Activated B cell treated with CpG ODN at 0.5 μM for 24 hours (primary cell): Measurements from ENCODE around the gene LMX1B. TPM values are rescaled to one million over a fixed set of nuclear protein-coding genes. Genes with fewer than 3 reads are reported as not detected.
"Not testable (repeated sequence)": the region's sequence is repeated elsewhere in the genome, so short reads cannot be mapped to it uniquely, and the experiment has no call there.

ENCODE experiments used
- ATAC-seq: fragments of 200-7000 bp; cut with Tn5 transposase; one replicate; pipeline ENCODE4 v1.10.0; 2021; ENCODE audit warnings: low read depth, mild to moderate bottlenecking, moderate library complexity
- CTCF ChIA-PET: fragments of 350-600 bp; sonication (Branson Sonifier 250); formaldehyde crosslinking; loops from one replicate; lab custom pipeline; 2021; ENCODE audit warnings: antibody characterized with exemption; lab: Charles Lee
- POLR2A ChIA-PET: fragments of 350-600 bp; sonication (Branson Sonifier 250); formaldehyde crosslinking; loops from one replicate; lab custom pipeline; 2021; ENCODE audit warnings: antibody characterized with exemption; lab: Charles Lee
- DNase-seq: peaks from one replicate; pipeline ENCODE4 v3.0.0; 2022
- H3K27ac Mint-ChIP-seq: one replicate; pipeline ENCODE4 v1.8.0; 2020; ENCODE audit warnings: mixed read lengths
- H3K27me3 Mint-ChIP-seq: one replicate; pipeline ENCODE4 v1.8.0; 2021; ENCODE audit warnings: mixed read lengths
- H3K36me3 Mint-ChIP-seq: one replicate; pipeline ENCODE4 v1.8.0; 2021; ENCODE audit warnings: low read depth, mixed read lengths
- H3K4me1 Mint-ChIP-seq: one replicate; pipeline ENCODE4 v1.8.0; 2021; ENCODE audit warnings: mixed read lengths
- H3K4me3 Mint-ChIP-seq: one replicate; pipeline ENCODE4 v1.8.0; 2020; ENCODE audit warnings: mild to moderate bottlenecking, mixed read lengths
- H3K9me3 Mint-ChIP-seq: one replicate; pipeline ENCODE4 v1.8.0; 2020; ENCODE audit warnings: mixed read lengths
- CTCF ChIP-seq: fragments of 200-600 bp; IDR thresholded peaks from one replicate; pipeline ENCODE4 v1.8.0; 2022; ENCODE audit warnings: antibody characterized with exemption, mild to moderate bottlenecking
- intact Hi-C: fragments of 100-400 bp; cut with micrococcal nuclease; formaldehyde crosslinking; loops from one replicate; pipeline ENCODE4 v1.15.1; 2024
- total RNA-seq: library from RNA; stranded (reverse); gene quantifications from 2 replicates; pipeline ENCODE4 v1.2.3, GENCODE V29; 2022

LMX1B gene
- total RNA-seq, 1 donor from 2014 or later = not detected

GRCh38 chr9:126708178-126708577, 94.5 kb downstream of the LMX1B start:
- ChIA-PET CTCF (interaction anchor here (13.0 kb wide), 1 partner anchor 71 kb away, joined by 472 read pairs; no protein-coding TSS in a partner anchor), POLR2A (no interaction called here)
- Mint-ChIP-seq H3K9me3 (no peaks in the 10 kb centered on the region), H3K36me3 (no peaks in the 10 kb centered on the region), H3K4me1 (peaks cover 5% of the 10 kb centered on the region), H3K27me3 (peaks cover 16% of the 10 kb centered on the region), H3K4me3 (no peak overlapping the region), H3K27ac (no peak overlapping the region)
- TF ChIP-seq CTCF = no peak
- DNase-seq = no peak
- no peak for ATAC-seq
- intact Hi-C loops = loop anchor here (5.0 kb wide), 1 partner anchor 39 kb away; no protein-coding TSS in a partner anchor

- intact Hi-C loops = loop anchor here (5.0 kb wide), 1 partner anchor 38 kb away; no protein-coding TSS in a partner anchor
- CTCF ChIA-PET = interaction anchor here (13.0 kb wide), 1 partner anchor 70 kb away, joined by 472 read pairs; no protein-coding TSS in a partner anchor
- H3K9me3 Mint-ChIP-seq = no peaks in the 10 kb centered on the region
- no peak for ATAC-seq
- POLR2A ChIA-PET = interaction anchor here (0.7 kb wide), 1 partner anchor 10 kb away, joined by 4 read pairs; no protein-coding TSS in a partner anchor
- no peak for DNase-seq
- H3K27me3 Mint-ChIP-seq = peaks cover 10% of the 10 kb centered on the region
- peaks cover 5% of the 10 kb centered on the region for H3K4me1 Mint-ChIP-seq
- H3K36me3 Mint-ChIP-seq = no peaks in the 10 kb centered on the region
- H3K27ac Mint-ChIP-seq = no peak overlapping the region
- no peak overlapping the region for H3K4me3 Mint-ChIP-seq
- TF ChIP-seq CTCF = no peak
These were observed 95.5 kb downstream of the LMX1B start for GRCh38 chr9:126709241-126709640.

- no peaks in the 10 kb centered on the region for H3K9me3 Mint-ChIP-seq
- no peaks in the 10 kb centered on the region for H3K27me3 Mint-ChIP-seq
- no peaks in the 10 kb centered on the region for H3K36me3 Mint-ChIP-seq
- no peak overlapping the region for H3K4me3 Mint-ChIP-seq
- no peak for TF ChIP-seq CTCF
- DNase-seq (no peak), ATAC-seq (no peak)
- no peak overlapping the region for H3K27ac Mint-ChIP-seq
- intact Hi-C loops = no loop called here
- CTCF ChIA-PET = no interaction called here
- POLR2A ChIA-PET = interaction anchor here (0.6 kb wide), 1 partner anchor 999 kb away, joined by 5 read pairs; no protein-coding TSS in a partner anchor
- peaks cover 19% of the 10 kb centered on the region for H3K4me1 Mint-ChIP-seq
These were observed 101.7 kb downstream of the LMX1B start for GRCh38 chr9:126715382-126715781.

- DNase-seq, H3K27me3 Mint-ChIP-seq, intact Hi-C loops, H3K9me3 Mint-ChIP-seq, POLR2A ChIA-PET, H3K4me3 Mint-ChIP-seq, H3K27ac Mint-ChIP-seq, H3K36me3 Mint-ChIP-seq, CTCF ChIA-PET, ATAC-seq: not testable (repeated sequence)
- peaks cover 39% of the 10 kb centered on the region for H3K4me1 Mint-ChIP-seq
These were observed 103.7 kb downstream of the LMX1B start for GRCh38 chr9:126717441-126717840.

- POLR2A ChIA-PET = interaction anchor here (0.6 to 3.7 kb wide), 3 partner anchors 10 to 85 kb away, joined by 4 to 24 read pairs (median 13); partner anchors contain the start of gene ZBTB43
- peak; percentile 49 for ATAC-seq
- CTCF ChIA-PET = interaction anchor here (2.1 to 3.9 kb wide), 2 partner anchors 13 to 62 kb away, joined by 8 to 28 read pairs; no protein-coding TSS in a partner anchor
- no peaks in the 10 kb centered on the region for H3K9me3 Mint-ChIP-seq
- DNase-seq = peak; percentile 74
- no peak for TF ChIP-seq CTCF
- H3K27ac Mint-ChIP-seq = peak overlapping the region; percentile 95
- H3K27me3 Mint-ChIP-seq = no peaks in the 10 kb centered on the region
- H3K4me3 Mint-ChIP-seq = peak overlapping the region; percentile 67
- peaks cover 2% of the 10 kb centered on the region for H3K36me3 Mint-ChIP-seq
- H3K4me1 Mint-ChIP-seq = peaks cover 47% of the 10 kb centered on the region
- intact Hi-C loops = loop anchor here (5.0 kb wide), 2 partner anchors 143 to 448 kb away; partner anchors contain the start of gene ZBTB34
These were observed 105.9 kb downstream of the LMX1B start for GRCh38 chr9:126719618-126720031.
